H1 (cell line): ENCODE data around the gene RANBP9. TPM values are rescaled to one million over a fixed set of nuclear protein-coding genes. Genes with fewer than 3 reads are reported as not detected.

Experiments used
- CTCF ChIA-PET: fragments of 300-600 bp; sonication (Branson Sonifier 250); formaldehyde crosslinking; loops from one replicate; lab custom pipeline; 2021; ENCODE audit not compliant: partially characterized antibody; lab: Charles Lee
- POLR2A ChIA-PET: fragments of 300-600 bp; sonication (Branson Sonifier 250); formaldehyde crosslinking; loops from one replicate; lab custom pipeline; 2021; ENCODE audit warnings: inconsistent platforms; ENCODE audit not compliant: partially characterized antibody; lab: Charles Lee
- DNase-seq, 2 experiments: peaks; one replicate each; pipeline versions ENCODE4 v3.0.0 to v3.0.0-alpha.2; 2010 to 2022; ENCODE audit warnings: low spot score in 2 of 2, low read depth in 1 of 2, mixed read lengths in 1 of 2
- FAIRE-seq: peaks from 2 replicates; lab custom pipeline; 2011; peaks lifted over from hg19 to GRCh38; lab: Jason Lieb, UNC
- H2AFZ ChIP-seq: 2 replicates; pipeline ENCODE4 v1.8.1; 2012; ENCODE audit warnings: low read length, inconsistent platforms
- H2AK5ac ChIP-seq: 2 replicates; pipeline ENCODE4 v1.6.1; 2013; ENCODE audit warnings: low read depth, low read length
- H2BK120ac ChIP-seq: replicated peaks from 2 replicates; pipeline ENCODE3; 2013; ENCODE audit warnings: low read depth, low read length, inconsistent platforms
- H2BK12ac ChIP-seq: 2 replicates; pipeline ENCODE4 v1.6.1; 2013; ENCODE audit warnings: low read depth, low read length
- H2BK15ac ChIP-seq: 2 replicates; pipeline ENCODE4 v1.6.1; 2013; ENCODE audit warnings: low read length
- H2BK20ac ChIP-seq: 2 replicates; pipeline ENCODE4 v1.6.1; 2013; ENCODE audit warnings: low read length
- H2BK5ac ChIP-seq: 2 replicates; pipeline ENCODE4 v1.6.1; 2013; ENCODE audit warnings: low read depth, low read length
- H3K14ac ChIP-seq: 2 replicates; pipeline ENCODE4 v1.6.1; 2013; ENCODE audit warnings: inconsistent platforms; ENCODE audit not compliant: insufficient read length
- H3K18ac ChIP-seq: 2 replicates; pipeline ENCODE4 v1.6.1; 2013; ENCODE audit warnings: low read length; ENCODE audit errors: extremely low read depth
- H3K23ac ChIP-seq: 2 replicates; pipeline ENCODE4 v1.6.1; 2013; ENCODE audit warnings: inconsistent platforms; ENCODE audit not compliant: insufficient read length
- H3K23me2 ChIP-seq: 2 replicates; pipeline ENCODE4 v1.6.1; 2013; ENCODE audit warnings: low read depth, low read length
- H3K27ac ChIP-seq: 2 replicates; pipeline ENCODE4 v1.6.1; 2011; ENCODE audit warnings: low read depth, low read length, inconsistent platforms
- H3K27me3 ChIP-seq, 4 experiments: replicated peaks in 1 of 4; 1 replicate in 1 of 4; 2 replicates in 3 of 4; pipeline versions ENCODE4 v1.6.1 to v1.8.1; 2011 to 2013; ENCODE audit warnings: low read length in 3 of 4, mild to moderate bottlenecking in 3 of 4, inconsistent platforms in 2 of 4, mixed read lengths in 2 of 4, moderate library complexity in 1 of 4; ENCODE audit not compliant: control insufficient read depth in 3 of 4, insufficient read depth in 3 of 4; ENCODE audit errors: extremely low read depth in 1 of 4
- H3K36me3 ChIP-seq, 4 experiments: 2 replicates each; pipeline versions ENCODE4 v1.6.1 to v1.8.1; 2011 to 2013; ENCODE audit warnings: mild to moderate bottlenecking in 4 of 4, low read length in 3 of 4, moderate library complexity in 2 of 4, control low read depth in 1 of 4, inconsistent platforms in 1 of 4; ENCODE audit not compliant: insufficient read depth in 4 of 4, control insufficient read depth in 2 of 4
- H3K4ac ChIP-seq: replicated peaks from 2 replicates; pipeline ENCODE3; 2013; ENCODE audit warnings: low read length, low read depth, mixed read lengths, inconsistent platforms; ENCODE audit not compliant: insufficient read length
- H3K4me1 ChIP-seq, 4 experiments: replicated peaks in 1 of 4; 1 replicate in 1 of 4; 2 replicates in 3 of 4; pipeline versions ENCODE4 v1.6.1 to v1.8.1; 2011 to 2013; ENCODE audit warnings: low read length in 3 of 4, inconsistent platforms in 2 of 4, mixed read lengths in 1 of 4; ENCODE audit not compliant: insufficient read depth in 4 of 4, control insufficient read depth in 3 of 4
- H3K4me2 ChIP-seq, 2 experiments: 2 replicates each; pipeline versions ENCODE4 v1.6.1 to v1.8.1; 2011 to 2013; ENCODE audit warnings: low read depth in 2 of 2, low read length in 2 of 2, control low read depth in 1 of 2, inconsistent platforms in 1 of 2, mild to moderate bottlenecking in 1 of 2; ENCODE audit not compliant: insufficient read depth in 1 of 2
- H3K4me3 ChIP-seq, 4 experiments: fragments of 200-600, 300-600 bp in 1 of 4; sonication (generic), shearing (Covaris generic), sonication (Bioruptor Twin) in 1 of 4; 2 replicates each; pipeline versions ENCODE4 v1.5.1 to v1.8.1; 2011 to 2016; ENCODE audit warnings: low read length in 4 of 4, low read depth in 3 of 4, control low read depth in 2 of 4, inconsistent platforms in 2 of 4, mild to moderate bottlenecking in 2 of 4, mixed read lengths in 1 of 4, moderate library complexity in 1 of 4; ENCODE audit not compliant: insufficient read depth in 2 of 4; ENCODE audit errors: extremely low read depth in 1 of 4
- H3K56ac ChIP-seq: replicated peaks from 2 replicates; pipeline ENCODE3; 2013; ENCODE audit warnings: low read depth, mild to moderate bottlenecking, mixed read lengths, low read length, inconsistent platforms; ENCODE audit not compliant: insufficient read length
- H3K79me1 ChIP-seq: 2 replicates; pipeline ENCODE4 v1.6.1; 2013; ENCODE audit warnings: low read depth, low read length, control low read depth
- H3K79me2 ChIP-seq, 2 experiments: 2 replicates each; pipeline versions ENCODE4 v1.6.1 to v1.8.1; 2012 to 2013; ENCODE audit warnings: low read length in 2 of 2, mild to moderate bottlenecking in 2 of 2, inconsistent platforms in 1 of 2; ENCODE audit not compliant: insufficient read depth in 2 of 2, control insufficient read depth in 1 of 2
- H3K9ac ChIP-seq, 4 experiments: replicated peaks in 1 of 4; 1 replicate in 1 of 4; 2 replicates in 3 of 4; pipeline versions ENCODE4 v1.6.1 to v1.8.1; 2011 to 2013; ENCODE audit warnings: low read depth in 3 of 4, low read length in 3 of 4, control low read depth in 2 of 4, mild to moderate bottlenecking in 2 of 4, moderate library complexity in 2 of 4, inconsistent platforms in 1 of 4; ENCODE audit errors: extremely low read depth in 1 of 4
- H3K9me3 ChIP-seq, 2 experiments: 2 replicates each; pipeline versions ENCODE4 v1.6.1 to v1.8.1; 2012 to 2013; ENCODE audit warnings: mild to moderate bottlenecking in 2 of 2, moderate library complexity in 2 of 2, control low read depth in 1 of 2, inconsistent platforms in 1 of 2, low read depth in 1 of 2, low read length in 1 of 2, mixed read lengths in 1 of 2; ENCODE audit not compliant: insufficient read depth in 2 of 2
- H4K20me1 ChIP-seq, 2 experiments: replicated peaks in 1 of 2; 2 replicates each; pipeline versions ENCODE3 to v1.8.1; 2011 to 2013; ENCODE audit warnings: inconsistent platforms in 2 of 2, low read length in 2 of 2, mild to moderate bottlenecking in 1 of 2; ENCODE audit not compliant: insufficient read depth in 2 of 2, control insufficient read depth in 1 of 2
- H4K5ac ChIP-seq: 2 replicates; pipeline ENCODE4 v1.6.1; 2013; ENCODE audit warnings: low read length, low read depth, mixed read lengths, inconsistent platforms; ENCODE audit not compliant: insufficient read length
- H4K8ac ChIP-seq: 2 replicates; pipeline ENCODE4 v1.8.0; 2013; ENCODE audit warnings: mild to moderate bottlenecking, moderate library complexity, low read length, inconsistent platforms; ENCODE audit not compliant: insufficient read depth; ENCODE audit errors: extremely low read depth
- H4K91ac ChIP-seq: replicated peaks from 2 replicates; pipeline ENCODE3; 2013; ENCODE audit warnings: low read length, mixed read lengths, inconsistent platforms; ENCODE audit not compliant: insufficient read length
- ATF2 ChIP-seq: IDR thresholded peaks from 2 replicates; pipeline ENCODE4 v1.6.1; 2012; ENCODE audit warnings: low read length, inconsistent platforms
- E2F6 ChIP-seq: IDR thresholded peaks from 2 replicates; pipeline ENCODE4 v1.6.1; 2012; ENCODE audit warnings: inconsistent platforms
- FOSL1 ChIP-seq: IDR thresholded peaks from 2 replicates; pipeline ENCODE4 v1.6.1; 2011; ENCODE audit warnings: mild to moderate bottlenecking, low read depth, low read length, moderate library complexity; ENCODE audit not compliant: insufficient read depth
- HDAC6 ChIP-seq: IDR thresholded peaks from one replicate; pipeline ENCODE4 v1.7.1; 2012; ENCODE audit warnings: low read depth, mild to moderate bottlenecking, inconsistent platforms, low read length, moderate library complexity
- POU5F1 ChIP-seq: IDR thresholded peaks from 2 replicates; pipeline ENCODE4 v1.6.1; 2011; ENCODE audit warnings: low read depth, mild to moderate bottlenecking, low read length, moderate library complexity
- SIX5 ChIP-seq: IDR thresholded peaks from 2 replicates; pipeline ENCODE4 v1.6.1; 2011; ENCODE audit warnings: mild to moderate bottlenecking, low read depth, low read length
- SP1 ChIP-seq: IDR thresholded peaks from 2 replicates; pipeline ENCODE4 v1.6.1; 2011; ENCODE audit warnings: low read depth, low read length
- SP4 ChIP-seq: IDR thresholded peaks from 2 replicates; pipeline ENCODE4 v1.6.1; 2012; ENCODE audit warnings: low read length, inconsistent platforms
- TAF1 ChIP-seq: IDR thresholded peaks from 2 replicates; pipeline ENCODE4 v1.6.1; 2011; ENCODE audit warnings: mild to moderate bottlenecking, low read depth, low read length
- TCF12 ChIP-seq: IDR thresholded peaks from 2 replicates; pipeline ENCODE4 v1.6.1; 2011; ENCODE audit warnings: low read depth, mild to moderate bottlenecking, low read length
- USF2 ChIP-seq: IDR thresholded peaks from 2 replicates; pipeline ENCODE4 v1.6.1; 2011; ENCODE audit warnings: low read length, improper control_type of control experiment
- WGBS, 2 experiments: shearing (Covaris generic) in 1 of 2; methylation state at CpG; one replicate each; pipeline versions ENCODE4 v1.1.6 to v1.1.7; 2013 to 2015; ENCODE audit warnings: low lambda C conversion rate in 2 of 2, mixed read lengths in 2 of 2, inconsistent platforms in 1 of 2, low coverage in 1 of 2, missing lambda C conversion rate in 1 of 2; ENCODE audit not compliant: insufficient replicate concordance in 2 of 2, insufficient coverage in 1 of 2, insufficient read length in 1 of 2; ENCODE audit errors: extremely low coverage in 1 of 2, missing lambda C conversion rate in 1 of 2; 5-methylcytosine and 5-hydroxymethylcytosine counted together
- polyA plus RNA-seq, 7 experiments: library from polyadenylated mRNA; depleted of rRNA in 3 of 7; stranded (reverse) in 5 of 7; unstranded in 2 of 7; fragments of >200 nt in 5 of 7; fragments of 200-250 nt in 2 of 7; gene quantifications; 1 replicate in 5 of 7; 2 replicates in 1 of 7; 4 replicates in 1 of 7; pipeline versions ENCODE4 v1.2.1 to v1.2.3, GENCODE V29; 2011 to 2013; ENCODE audit warnings: missing spikeins in 2 of 7, mixed read lengths in 2 of 7
- total RNA-seq: library from RNA; stranded (reverse); fragmentation: NEBNext Ultra II Directional; extraction: Animal tissue kit (Norgen Biotek cat#: 25700); gene quantifications from 2 replicates; pipeline ENCODE4 v1.2.1, GENCODE V29; 2021

The RANBP9 gene
- total and polyA plus RNA-seq, 2 of the 8 experiments (the other 6 are each of a cell fraction or from before 2014, with no cell fraction given), result 13.0 to 36.7 TPM

- DNase-seq (no peak), FAIRE-seq (no peak)
- no peak overlapping the region for H3K4ac ChIP-seq
- H3K56ac ChIP-seq, result no peak overlapping the region
- POLR2A ChIA-PET, result interaction anchor here (1.3 kb wide), 1 partner anchor 23 kb away, joined by 4 read pairs; the partner anchor contains the start of gene NOL7
- H4K20me1 ChIP-seq, result no peaks in the 10 kb centered on the region
- H2AFZ ChIP-seq, result no peak overlapping the region
- no peak overlapping the region for H4K8ac ChIP-seq
- H2AK5ac ChIP-seq, result no peak overlapping the region
- peaks cover 0 to 12% (median 2%) of the 10 kb centered on the region in 4 experiments; a peak in 2 of 7 replicates for H3K4me1 ChIP-seq
- no peak overlapping the region for H3K4me3 ChIP-seq
- WGBS, 2 experiments, result 81% methylated on average over 4 of the region's 4 CpGs; no CpG with 5 or more reads in 1 of the 2 experiments
- H3K79me1 ChIP-seq, result no peaks in the 10 kb centered on the region
- H3K23ac ChIP-seq, result no peak overlapping the region
- H3K36me3 ChIP-seq, result peaks cover 0 to 20% (median under 1%) of the 10 kb centered on the region in 4 experiments; a peak in 3 of 8 replicates
- no peak overlapping the region for H2BK5ac ChIP-seq
- no peak overlapping the region for H3K9ac ChIP-seq
- H4K5ac ChIP-seq, result no peak overlapping the region
- no peaks in the 10 kb centered on the region for H3K27me3 ChIP-seq
- no peak overlapping the region for H2BK15ac ChIP-seq
- H3K23me2 ChIP-seq, result no peaks in the 10 kb centered on the region
- no peak overlapping the region for H4K91ac ChIP-seq
- no peak overlapping the region for H3K18ac ChIP-seq
- H3K14ac ChIP-seq, result no peak overlapping the region
- H3K4me2 ChIP-seq, result no peak overlapping the region
- no peaks in the 10 kb centered on the region for H3K79me2 ChIP-seq
- CTCF ChIA-PET, result no interaction called here
- H2BK120ac ChIP-seq, result no peak overlapping the region
- H3K9me3 ChIP-seq, result no peaks in the 10 kb centered on the region
- no peak overlapping the region for H2BK12ac ChIP-seq
- H3K27ac ChIP-seq, result no peak overlapping the region
- H2BK20ac ChIP-seq, result no peak overlapping the region
- TF ChIP-seq ATF2, result no peak
- TF ChIP-seq TCF12, result no peak
- no peak for TF ChIP-seq POU5F1
- no peak for TF ChIP-seq TAF1
- no peak for TF ChIP-seq E2F6
- TF ChIP-seq FOSL1, result no peak
- TF ChIP-seq USF2, result no peak
- TF ChIP-seq SP1, result no peak
- no peak for TF ChIP-seq HDAC6
- no peak for TF ChIP-seq SIX5
- TF ChIP-seq SP4, result no peak
Observed at GRCh38 chr6:13638626-13639025, 73.0 kb downstream of the RANBP9 start.
